ENCODE data around the gene SFMBT2.
"Not testable (repeated sequence)": the region's sequence is repeated elsewhere in the genome, so short reads cannot be mapped to it uniquely, and the experiment has no call there.

The SFMBT2 gene

GRCh38 chr10:7320072-7320471 is 90.8 kb downstream of the SFMBT2 start:
- no peak for DNase-seq (ENCODE audit: low read depth)

DNA sequence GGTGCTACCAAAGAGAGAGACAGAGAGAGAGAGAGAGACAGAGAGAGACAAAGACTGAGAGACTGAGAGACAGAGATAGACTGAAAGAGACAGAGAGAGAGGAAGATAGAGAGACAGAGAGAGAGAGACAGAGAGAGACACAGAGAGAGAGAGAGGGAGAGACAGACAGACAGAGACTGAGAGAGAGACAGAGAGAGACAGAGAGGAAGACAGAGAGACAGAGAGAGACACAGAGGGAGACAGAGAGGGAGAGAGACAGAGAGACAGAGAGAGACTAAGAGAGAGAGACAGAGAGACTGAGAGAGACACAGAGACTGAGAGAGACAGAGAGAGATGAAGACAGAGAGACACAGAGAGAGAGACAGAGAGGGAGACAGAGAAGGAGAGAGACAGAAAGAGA is 91.2 kb downstream of the SFMBT2 start:
- DNase-seq (ENCODE audit: low read depth): no peak

DNA sequence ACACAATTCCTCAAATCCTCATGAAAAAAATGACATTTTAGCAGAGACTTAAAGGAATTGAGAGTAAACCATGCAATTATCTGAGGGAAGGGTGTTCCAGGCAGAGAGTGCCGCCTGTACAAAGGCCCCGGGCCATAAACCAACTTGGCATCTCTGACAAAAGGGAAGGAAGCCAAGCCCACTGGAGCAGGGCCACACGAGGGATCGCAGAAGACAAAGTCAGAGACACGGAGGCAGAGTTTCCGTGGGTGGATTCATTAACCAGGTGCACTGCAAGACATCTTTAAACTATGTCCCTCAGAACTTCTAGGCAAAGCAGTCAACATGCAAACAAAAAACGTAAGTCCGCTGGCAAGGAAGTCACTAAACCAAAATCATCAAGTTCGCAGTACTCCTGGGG is 92.0 kb downstream of the SFMBT2 start:
- no peak for DNase-seq (ENCODE audit: low read depth)

DNA sequence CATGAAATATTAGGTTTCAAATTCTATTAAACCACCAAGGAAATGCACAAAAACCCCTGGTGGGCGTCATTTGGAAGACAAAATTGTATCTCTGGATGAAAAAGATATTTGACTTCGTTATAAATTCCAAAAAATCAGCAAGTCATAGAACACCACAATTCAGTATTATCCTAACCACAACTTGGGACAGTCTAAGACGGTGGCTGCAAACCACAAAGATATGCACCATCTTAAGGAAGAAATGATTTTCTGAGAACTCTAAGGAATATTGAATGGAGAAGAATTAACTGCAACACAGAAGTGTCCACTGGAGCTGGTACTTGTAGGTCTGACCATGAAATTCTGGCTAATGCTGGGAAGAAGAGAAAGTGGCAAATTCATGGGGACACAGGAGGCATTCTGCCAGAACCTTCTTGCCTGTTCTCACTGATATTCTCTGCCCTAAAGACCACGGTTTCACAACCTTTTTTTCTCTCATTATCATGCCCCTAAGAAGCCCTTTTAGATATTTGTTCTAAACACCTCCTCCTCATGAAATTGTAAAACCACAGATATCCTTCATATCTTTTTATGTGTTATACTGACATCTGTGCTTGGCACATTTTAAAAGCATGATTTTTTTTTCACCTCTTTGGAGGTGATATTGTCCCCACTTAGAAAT is 92.9 kb downstream of the SFMBT2 start:
- DNase-seq (ENCODE audit: low read depth): no peak

DNA sequence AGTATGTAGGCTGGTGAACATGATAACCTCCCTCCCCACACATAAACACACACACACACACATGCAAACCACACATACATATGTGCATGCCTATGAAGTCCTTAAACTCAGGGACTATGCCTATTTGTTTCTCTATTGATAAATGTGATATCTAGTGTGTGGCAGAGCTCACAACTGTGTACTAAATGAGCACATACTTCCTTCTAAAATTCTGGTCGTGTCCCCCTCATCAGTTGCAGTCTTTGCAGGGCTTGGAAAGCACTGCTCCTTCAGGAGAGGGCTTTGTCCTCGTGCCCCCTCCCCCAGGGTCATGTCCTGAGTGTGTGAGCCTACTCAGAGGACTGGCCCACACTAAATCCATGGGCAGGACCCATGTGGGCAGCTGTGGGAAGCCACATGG is 94.0 kb downstream of the SFMBT2 start:
- DNase-seq (ENCODE audit: low read depth): no peak

DNA sequence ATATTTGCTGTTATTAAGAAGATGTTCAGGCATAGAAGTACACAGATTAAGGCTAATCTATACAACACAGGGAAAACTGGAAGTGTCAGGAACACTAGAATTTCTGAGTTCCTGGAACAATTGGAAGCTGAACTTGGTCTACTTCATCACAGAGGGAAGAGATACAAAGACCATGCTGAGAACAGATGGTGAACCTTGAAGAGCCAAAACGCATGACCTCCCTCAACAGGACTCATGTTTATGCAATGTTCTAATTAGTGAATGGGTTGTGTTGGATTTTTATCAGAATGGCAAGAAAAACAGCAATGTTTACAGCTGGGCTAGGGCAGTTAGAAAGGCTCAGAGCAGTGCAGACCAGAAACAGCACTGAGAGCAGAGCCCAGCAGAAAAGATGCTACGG is 94.9 kb downstream of the SFMBT2 start:
- no peak for DNase-seq (ENCODE audit: low read depth)

DNA sequence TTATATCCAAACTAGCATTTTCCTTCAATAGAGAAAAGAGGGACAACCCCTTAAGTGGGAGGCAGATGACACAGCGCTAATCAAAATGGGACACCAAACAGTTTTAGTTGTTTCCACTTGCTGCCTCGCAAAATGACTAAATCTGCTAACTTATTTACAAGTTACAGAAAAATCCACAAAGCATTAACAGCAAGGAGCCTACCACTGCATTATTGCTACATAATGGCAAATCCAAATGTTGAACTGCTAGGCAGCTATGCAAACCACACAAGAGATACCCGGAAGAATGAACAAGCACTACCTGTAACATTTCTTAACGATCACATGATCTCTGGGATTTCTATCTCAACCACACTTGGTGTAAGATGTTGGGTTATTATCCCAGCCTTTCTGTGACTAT is 96.7 kb downstream of the SFMBT2 start:
- peak; percentile 5 for DNase-seq (ENCODE audit: low read depth)

DNA sequence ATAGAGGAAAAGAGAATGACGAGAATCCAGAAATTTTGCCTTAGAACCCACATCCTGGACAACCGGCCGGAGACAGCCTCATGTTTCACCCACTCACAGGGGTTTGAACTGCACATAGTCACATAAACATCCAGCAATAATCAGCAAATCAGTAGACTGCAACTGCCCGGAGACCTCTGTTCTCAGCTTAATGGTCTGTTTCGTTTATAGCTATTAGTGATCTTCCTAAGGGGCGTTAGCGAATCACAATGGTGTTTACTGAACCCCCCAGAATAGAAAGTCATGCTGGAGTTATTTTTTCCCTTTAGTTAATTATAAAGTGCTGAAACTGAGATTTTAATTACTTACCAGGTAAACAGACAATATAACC is 98.4 kb downstream of the SFMBT2 start:
- DNase-seq (ENCODE audit: low read depth): no peak

GRCh38 chr10:7311850-7312487 is 98.9 kb downstream of the SFMBT2 start:
- not testable (repeated sequence) for DNase-seq (ENCODE audit: low read depth)

DNA sequence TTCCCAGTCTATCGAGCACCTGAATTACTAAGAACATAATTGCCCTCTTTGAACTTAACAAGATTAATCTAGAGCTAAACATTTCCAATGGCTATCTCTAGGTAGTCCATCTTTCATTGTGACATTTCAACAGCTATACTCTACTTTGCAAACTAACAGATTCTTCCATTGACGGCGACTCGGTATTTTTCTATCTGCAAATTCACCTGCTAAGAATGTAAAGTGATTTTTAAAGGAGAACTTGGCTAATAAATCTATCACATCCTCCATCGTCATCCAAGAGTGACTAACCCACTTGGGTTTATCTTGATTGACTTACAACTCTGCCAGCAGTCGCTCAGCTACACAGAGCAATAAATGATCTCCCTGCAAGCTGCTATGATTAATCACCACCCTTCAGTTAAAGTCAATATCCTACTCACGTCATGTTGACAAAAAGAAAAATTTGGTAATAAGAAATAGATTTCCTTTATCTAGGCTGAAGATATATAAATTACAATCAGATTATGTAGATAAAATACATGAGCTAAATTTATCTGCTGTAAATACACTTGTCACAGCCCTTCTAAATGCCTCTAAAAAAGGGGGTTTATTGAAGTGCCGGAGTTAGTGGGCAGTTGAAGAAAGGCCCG is 99.5 kb downstream of the SFMBT2 start:
- DNase-seq (ENCODE audit: low read depth): peak; percentile 10

GRCh38 chr10:7310076-7310475 is 100.8 kb downstream of the SFMBT2 start:
- no peak for DNase-seq (ENCODE audit: low read depth)

GRCh38 chr10:7308826-7309225 is 102.0 kb downstream of the SFMBT2 start:
- DNase-seq (ENCODE audit: low read depth): no peak

GRCh38 chr10:7306616-7307015 is 104.2 kb downstream of the SFMBT2 start:
- DNase-seq (ENCODE audit: low read depth): no peak

- DNase-seq (ENCODE audit: low read depth): no peak
These were observed 104.7 kb downstream of the SFMBT2 start for GRCh38 chr10:7306147-7306546.

- DNase-seq (ENCODE audit: low read depth): no peak
These were observed 105.8 kb downstream of the SFMBT2 start for GRCh38 chr10:7305053-7305452.

- DNase-seq (ENCODE audit: low read depth): no peak
These were observed 106.7 kb downstream of the SFMBT2 start for GRCh38 chr10:7304110-7304509.

GRCh38 chr10:7302930-7303557 is 107.8 kb downstream of the SFMBT2 start:
- no peak for DNase-seq (ENCODE audit: low read depth)

- DNase-seq (ENCODE audit: low read depth): peak; percentile 16
These were observed 108.4 kb downstream of the SFMBT2 start for GRCh38 chr10:7302392-7302906.

DNA sequence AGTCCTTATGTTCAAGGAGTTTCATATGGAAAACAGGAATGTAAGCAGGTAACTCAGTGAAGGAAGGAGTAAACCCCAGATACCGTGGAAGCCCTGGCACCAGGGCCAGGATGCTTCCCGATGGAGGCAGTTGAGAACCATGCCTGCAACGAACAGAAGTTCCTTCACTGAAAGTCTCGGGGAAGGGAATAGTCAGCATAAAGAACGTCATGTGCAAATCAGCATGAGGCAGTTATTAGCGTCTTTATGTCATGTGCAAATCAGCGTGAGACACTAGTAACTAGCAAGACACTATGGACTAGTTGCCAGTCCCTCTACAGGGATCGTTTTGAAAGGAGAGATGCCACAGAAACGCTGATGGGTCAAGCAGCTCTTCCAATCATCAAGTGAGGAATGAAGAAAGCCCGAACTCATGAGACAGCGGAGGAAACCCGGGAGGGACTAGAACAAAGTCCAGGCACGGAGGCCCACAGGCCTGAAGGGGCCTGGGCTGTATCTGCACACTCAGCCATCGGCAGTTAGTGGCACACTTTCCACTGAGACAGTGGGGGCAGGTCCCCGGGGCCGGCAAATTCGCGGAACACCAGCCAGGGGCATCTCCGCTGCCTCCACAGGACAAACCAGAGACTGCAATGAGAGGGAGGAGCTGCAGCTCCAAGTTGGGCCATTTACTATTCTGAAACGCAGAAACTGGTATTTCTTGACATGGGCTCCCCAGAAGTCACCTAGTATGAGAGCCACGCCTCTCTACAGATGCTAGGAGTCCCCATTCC is 109.6 kb downstream of the SFMBT2 start:
- DNase-seq (ENCODE audit: low read depth): no peak

DNA sequence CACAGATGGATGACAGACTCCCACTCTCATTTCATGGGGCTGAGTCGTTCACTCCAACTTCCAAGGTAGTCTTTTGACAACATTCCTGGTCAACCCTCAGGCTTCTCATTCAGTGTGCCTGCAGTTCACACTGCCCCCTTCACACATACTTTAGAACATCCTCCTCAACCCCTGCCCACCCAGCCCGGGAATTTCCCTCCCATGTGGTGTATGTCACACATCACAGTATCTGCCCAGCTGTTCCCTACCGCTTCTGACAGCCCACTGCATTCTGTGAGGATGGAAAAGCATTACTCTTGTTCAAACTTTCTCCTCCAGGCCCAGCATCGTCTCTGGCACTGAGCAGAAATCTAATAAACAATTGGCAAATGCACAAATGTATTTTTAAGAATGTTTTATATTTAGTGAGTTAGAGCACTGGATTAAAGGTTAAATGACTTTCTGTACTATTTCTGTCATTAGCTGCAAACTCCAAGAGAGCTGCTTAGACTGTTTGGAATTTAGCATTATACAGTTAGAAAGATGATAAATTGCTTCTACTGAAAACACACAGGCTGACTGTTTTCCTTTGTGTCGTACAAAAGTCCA is 110.4 kb downstream of the SFMBT2 start:
- peak; percentile 2 for DNase-seq (ENCODE audit: low read depth)

DNA sequence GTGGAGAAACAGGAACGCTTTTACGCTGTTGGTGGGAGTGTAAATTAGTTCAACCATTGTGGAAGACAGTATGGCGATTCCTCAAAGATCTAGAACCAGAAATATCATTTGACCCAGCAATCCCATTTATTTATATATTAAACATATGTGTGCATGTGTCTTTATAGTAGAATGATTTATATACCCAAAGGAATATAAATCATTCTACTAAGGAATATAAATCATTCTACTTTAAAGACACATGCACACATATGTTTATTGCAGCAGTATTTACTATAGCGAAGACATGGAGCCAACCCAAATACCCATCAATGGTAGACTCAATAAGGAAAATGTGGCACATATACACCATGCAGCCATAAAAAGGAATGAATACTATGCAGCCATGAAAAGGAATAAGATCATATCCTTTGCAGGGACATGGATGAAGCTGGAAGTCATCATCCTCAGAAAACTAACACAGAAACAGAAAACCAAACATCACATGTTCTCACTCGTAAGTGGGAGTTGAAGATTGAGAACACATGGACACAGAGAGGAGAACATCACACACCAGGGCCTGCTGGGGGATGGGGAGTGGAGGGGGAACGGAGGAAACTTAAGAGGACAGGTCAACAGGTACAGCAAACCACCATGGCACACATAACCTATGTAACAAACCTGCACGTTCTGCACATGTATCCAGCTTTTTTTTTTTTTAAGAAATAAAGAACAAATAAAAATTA is 111.1 kb downstream of the SFMBT2 start:
- DNase-seq (ENCODE audit: low read depth): not testable (repeated sequence)
